ENCODE data around the gene ZBTB7C.

DNA sequence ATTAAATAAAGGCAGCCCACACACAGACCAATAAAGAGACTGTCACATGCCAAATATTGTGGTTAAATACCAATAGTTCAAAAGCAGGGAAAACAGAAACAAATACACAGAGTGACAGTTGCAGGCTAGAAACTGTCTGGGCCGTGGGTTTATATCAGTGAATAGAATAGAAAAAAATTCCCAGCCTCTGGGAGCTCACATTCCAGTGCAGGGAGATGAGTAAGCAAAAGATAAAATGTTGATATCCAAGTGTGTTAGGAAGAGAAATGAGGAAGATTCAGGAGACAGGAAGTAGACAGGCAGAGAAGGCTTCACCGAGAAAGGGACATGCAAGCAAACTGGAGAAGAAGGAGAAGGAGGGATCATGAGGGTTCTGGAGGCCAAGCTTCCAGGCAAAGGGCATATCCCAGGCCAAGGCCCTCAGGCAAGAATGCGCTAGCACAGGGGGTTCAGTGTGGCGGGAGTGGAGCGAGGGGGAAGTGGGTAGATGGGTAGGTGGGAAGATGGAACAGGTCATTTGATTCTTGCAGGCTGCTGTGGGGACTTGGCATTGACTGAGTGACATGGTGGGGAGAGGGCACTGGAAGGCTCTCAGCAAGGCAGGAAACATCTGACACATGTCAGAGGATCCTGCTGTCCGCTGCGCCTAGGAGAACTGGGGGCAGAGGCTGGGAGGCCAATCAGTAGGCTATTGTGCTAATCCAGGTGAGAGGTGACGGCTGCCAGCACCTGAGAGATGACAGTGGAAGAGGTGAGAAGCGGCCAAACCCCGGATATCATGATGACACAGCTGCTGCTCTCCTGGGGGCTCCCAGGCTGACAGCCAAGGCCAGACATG, 89.2 kb downstream of the ZBTB7C start:
- TF ChIP-seq, protein P1, sequence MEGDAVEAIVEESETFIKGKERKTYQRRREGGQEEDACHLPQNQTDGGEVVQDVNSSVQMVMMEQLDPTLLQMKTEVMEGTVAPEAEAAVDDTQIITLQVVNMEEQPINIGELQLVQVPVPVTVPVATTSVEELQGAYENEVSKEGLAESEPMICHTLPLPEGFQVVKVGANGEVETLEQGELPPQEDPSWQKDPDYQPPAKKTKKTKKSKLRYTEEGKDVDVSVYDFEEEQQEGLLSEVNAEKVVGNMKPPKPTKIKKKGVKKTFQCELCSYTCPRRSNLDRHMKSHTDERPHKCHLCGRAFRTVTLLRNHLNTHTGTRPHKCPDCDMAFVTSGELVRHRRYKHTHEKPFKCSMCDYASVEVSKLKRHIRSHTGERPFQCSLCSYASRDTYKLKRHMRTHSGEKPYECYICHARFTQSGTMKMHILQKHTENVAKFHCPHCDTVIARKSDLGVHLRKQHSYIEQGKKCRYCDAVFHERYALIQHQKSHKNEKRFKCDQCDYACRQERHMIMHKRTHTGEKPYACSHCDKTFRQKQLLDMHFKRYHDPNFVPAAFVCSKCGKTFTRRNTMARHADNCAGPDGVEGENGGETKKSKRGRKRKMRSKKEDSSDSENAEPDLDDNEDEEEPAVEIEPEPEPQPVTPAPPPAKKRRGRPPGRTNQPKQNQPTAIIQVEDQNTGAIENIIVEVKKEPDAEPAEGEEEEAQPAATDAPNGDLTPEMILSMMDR (IDR thresholded peaks at IDR 0.05; ENCODE audit: low read depth, low read length, missing input control): no peak
- no peak for TF ChIP-seq TAF1 (conservative IDR thresholded peaks at IDR 0.05)
- no peak for TF ChIP-seq JUND (IDR thresholded peaks at IDR 0.05)
- no peak for TF ChIP-seq RAD21 (IDR thresholded peaks at IDR 0.05)
- no peak for TF ChIP-seq YY1 (IDR thresholded peaks at IDR 0.05)
- TF ChIP-seq SP1 (IDR thresholded peaks at IDR 0.05): no peak
- TF ChIP-seq, protein P2, sequence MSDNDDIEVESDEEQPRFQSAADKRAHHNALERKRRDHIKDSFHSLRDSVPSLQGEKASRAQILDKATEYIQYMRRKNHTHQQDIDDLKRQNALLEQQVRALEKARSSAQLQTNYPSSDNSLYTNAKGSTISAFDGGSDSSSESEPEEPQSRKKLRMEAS (IDR thresholded peaks at IDR 0.05): no peak
- TF ChIP-seq HNF4G (IDR thresholded peaks at IDR 0.05): no peak
- TF ChIP-seq GABPA (IDR thresholded peaks at IDR 0.05 in 1 of 2, conservative IDR thresholded peaks at IDR 0.05 in 1 of 2): no peak
- TF ChIP-seq, protein P3, sequence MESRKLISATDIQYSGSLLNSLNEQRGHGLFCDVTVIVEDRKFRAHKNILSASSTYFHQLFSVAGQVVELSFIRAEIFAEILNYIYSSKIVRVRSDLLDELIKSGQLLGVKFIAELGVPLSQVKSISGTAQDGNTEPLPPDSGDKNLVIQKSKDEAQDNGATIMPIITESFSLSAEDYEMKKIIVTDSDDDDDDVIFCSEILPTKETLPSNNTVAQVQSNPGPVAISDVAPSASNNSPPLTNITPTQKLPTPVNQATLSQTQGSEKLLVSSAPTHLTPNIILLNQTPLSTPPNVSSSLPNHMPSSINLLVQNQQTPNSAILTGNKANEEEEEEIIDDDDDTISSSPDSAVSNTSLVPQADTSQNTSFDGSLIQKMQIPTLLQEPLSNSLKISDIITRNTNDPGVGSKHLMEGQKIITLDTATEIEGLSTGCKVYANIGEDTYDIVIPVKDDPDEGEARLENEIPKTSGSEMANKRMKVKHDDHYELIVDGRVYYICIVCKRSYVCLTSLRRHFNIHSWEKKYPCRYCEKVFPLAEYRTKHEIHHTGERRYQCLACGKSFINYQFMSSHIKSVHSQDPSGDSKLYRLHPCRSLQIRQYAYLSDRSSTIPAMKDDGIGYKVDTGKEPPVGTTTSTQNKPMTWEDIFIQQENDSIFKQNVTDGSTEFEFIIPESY (IDR thresholded peaks at IDR 0.05): no peak
- no peak for TF ChIP-seq EGR1 (IDR thresholded peaks at IDR 0.05; ENCODE audit: low read depth in 2 of 2)
- TF ChIP-seq, protein P4, sequence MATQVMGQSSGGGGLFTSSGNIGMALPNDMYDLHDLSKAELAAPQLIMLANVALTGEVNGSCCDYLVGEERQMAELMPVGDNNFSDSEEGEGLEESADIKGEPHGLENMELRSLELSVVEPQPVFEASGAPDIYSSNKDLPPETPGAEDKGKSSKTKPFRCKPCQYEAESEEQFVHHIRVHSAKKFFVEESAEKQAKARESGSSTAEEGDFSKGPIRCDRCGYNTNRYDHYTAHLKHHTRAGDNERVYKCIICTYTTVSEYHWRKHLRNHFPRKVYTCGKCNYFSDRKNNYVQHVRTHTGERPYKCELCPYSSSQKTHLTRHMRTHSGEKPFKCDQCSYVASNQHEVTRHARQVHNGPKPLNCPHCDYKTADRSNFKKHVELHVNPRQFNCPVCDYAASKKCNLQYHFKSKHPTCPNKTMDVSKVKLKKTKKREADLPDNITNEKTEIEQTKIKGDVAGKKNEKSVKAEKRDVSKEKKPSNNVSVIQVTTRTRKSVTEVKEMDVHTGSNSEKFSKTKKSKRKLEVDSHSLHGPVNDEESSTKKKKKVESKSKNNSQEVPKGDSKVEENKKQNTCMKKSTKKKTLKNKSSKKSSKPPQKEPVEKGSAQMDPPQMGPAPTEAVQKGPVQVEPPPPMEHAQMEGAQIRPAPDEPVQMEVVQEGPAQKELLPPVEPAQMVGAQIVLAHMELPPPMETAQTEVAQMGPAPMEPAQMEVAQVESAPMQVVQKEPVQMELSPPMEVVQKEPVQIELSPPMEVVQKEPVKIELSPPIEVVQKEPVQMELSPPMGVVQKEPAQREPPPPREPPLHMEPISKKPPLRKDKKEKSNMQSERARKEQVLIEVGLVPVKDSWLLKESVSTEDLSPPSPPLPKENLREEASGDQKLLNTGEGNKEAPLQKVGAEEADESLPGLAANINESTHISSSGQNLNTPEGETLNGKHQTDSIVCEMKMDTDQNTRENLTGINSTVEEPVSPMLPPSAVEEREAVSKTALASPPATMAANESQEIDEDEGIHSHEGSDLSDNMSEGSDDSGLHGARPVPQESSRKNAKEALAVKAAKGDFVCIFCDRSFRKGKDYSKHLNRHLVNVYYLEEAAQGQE (IDR thresholded peaks at IDR 0.05): no peak

All from liver (tissue), 3 donors.